HEK293 (cell line): ENCODE data around the gene GREB1L.

Source experiments
- CTCF ChIA-PET: fragments of 350-600 bp; formaldehyde crosslinking; extraction: SDS; loops from one replicate; lab custom pipeline; 2021; ENCODE audit warnings: antibody characterized with exemption; lab: Yijun Ruan, JAX
- POLR2A ChIA-PET: fragments of 300-600 bp; formaldehyde crosslinking; extraction: SDS; loops from one replicate; lab custom pipeline; 2020; ENCODE audit warnings: antibody characterized with exemption, inconsistent platforms; lab: Yijun Ruan, JAX
- H3K27ac ChIP-seq: fragments of 200-500 bp; sonication (Bioruptor generic); 2 replicates; pipeline ENCODE4 v1.5.1; 2014; ENCODE audit warnings: low read depth, low read length, control low read depth, inconsistent platforms; ENCODE audit errors: extremely low read depth
- H3K36me3 ChIP-seq, 2 experiments: fragments of 200-500 bp in 1 of 2; sonication (Bioruptor generic) in 1 of 2; 1 replicate in 1 of 2; 2 replicates in 1 of 2; pipeline ENCODE4 v1.5.1; 2014 to 2017; ENCODE audit warnings: inconsistent platforms in 2 of 2, low read length in 2 of 2; ENCODE audit not compliant: control insufficient read depth in 2 of 2, insufficient read depth in 1 of 2
- H3K4me1 ChIP-seq: fragments of 200-500 bp; sonication (Bioruptor generic); 2 replicates; pipeline ENCODE4 v1.5.1; 2014; ENCODE audit warnings: mild to moderate bottlenecking, low read length, inconsistent platforms; ENCODE audit not compliant: control insufficient read depth, insufficient read depth
- H3K4me3 ChIP-seq: 2 replicates; pipeline ENCODE4 v1.5.1; 2011; ENCODE audit warnings: low read depth, mild to moderate bottlenecking, control low read depth, low read length, moderate library complexity
- H3K9me3 ChIP-seq: fragments of 200-500 bp; sonication (Bioruptor generic); 2 replicates; pipeline ENCODE4 v1.5.1; 2014; ENCODE audit warnings: low read depth, low read length, inconsistent platforms; ENCODE audit not compliant: control insufficient read depth, insufficient read depth
- EGR2 ChIP-seq: fragments of 450-650 bp; formaldehyde crosslinking; IDR thresholded peaks from 2 replicates; pipeline ENCODE4 v1.5.1; 2016; ENCODE audit warnings: low read depth, missing biosample characterization, missing genetic modification characterization
- FEZF1 ChIP-seq: fragments of 450-650 bp; formaldehyde crosslinking; IDR thresholded peaks from 2 replicates; pipeline ENCODE4 v1.5.1; 2016; ENCODE audit warnings: missing biosample characterization, missing genetic modification characterization
- GLIS2 ChIP-seq: fragments of 450-650 bp; formaldehyde crosslinking; IDR thresholded peaks from 2 replicates; pipeline ENCODE4 v1.5.1; 2016; ENCODE audit warnings: missing biosample characterization, missing genetic modification characterization
- HOXC10 ChIP-seq: sonication (generic); formaldehyde crosslinking; IDR thresholded peaks from 2 replicates; pipeline ENCODE4 v1.8.1; 2023; ENCODE audit warnings: mild to moderate bottlenecking, missing genetic modification reagents
- KLF9 ChIP-seq: fragments of 450-650 bp; formaldehyde crosslinking; IDR thresholded peaks from 2 replicates; pipeline ENCODE4 v1.5.1; 2016; ENCODE audit warnings: missing biosample characterization, missing genetic modification characterization, low read depth
- RBAK ChIP-seq: fragments of 450-650 bp; formaldehyde crosslinking; IDR thresholded peaks from 2 replicates; pipeline ENCODE4 v1.5.1; 2016; ENCODE audit warnings: missing biosample characterization, missing genetic modification characterization
- SCRT2 ChIP-seq: fragments of 450-650 bp; formaldehyde crosslinking; IDR thresholded peaks from 2 replicates; pipeline ENCODE4 v1.5.1; 2016; ENCODE audit warnings: missing biosample characterization, missing genetic modification characterization
- ZBTB21 ChIP-seq: fragments of 450-650 bp; formaldehyde crosslinking; IDR thresholded peaks from 2 replicates; pipeline ENCODE4 v1.5.1; 2017; ENCODE audit warnings: missing biosample characterization, missing genetic modification characterization
- ZNF112 ChIP-seq: fragments of 450-650 bp; formaldehyde crosslinking; IDR thresholded peaks from 2 replicates; pipeline ENCODE4 v1.5.0; 2017; ENCODE audit warnings: missing biosample characterization, missing genetic modification characterization
- ZNF133 ChIP-seq: fragments of 450-650 bp; formaldehyde crosslinking; IDR thresholded peaks from 2 replicates; pipeline ENCODE4 v1.5.1; 2016; ENCODE audit warnings: missing biosample characterization, missing genetic modification characterization
- ZNF148 ChIP-seq: fragments of 450-650 bp; formaldehyde crosslinking; IDR thresholded peaks from 2 replicates; pipeline ENCODE4 v1.5.0; 2017; ENCODE audit warnings: missing biosample characterization, missing genetic modification characterization, borderline replicate concordance
- ZNF169 ChIP-seq: fragments of 450-650 bp; formaldehyde crosslinking; IDR thresholded peaks from 2 replicates; pipeline ENCODE4 v1.5.1; 2016; ENCODE audit warnings: missing biosample characterization, missing genetic modification characterization
- ZNF175 ChIP-seq: fragments of 450-650 bp; formaldehyde crosslinking; IDR thresholded peaks from 2 replicates; pipeline ENCODE4 v1.5.1; 2016; ENCODE audit warnings: missing biosample characterization, missing genetic modification characterization
- ZNF23 ChIP-seq: fragments of 450-650 bp; formaldehyde crosslinking; IDR thresholded peaks from 2 replicates; pipeline ENCODE4 v1.5.1; 2016; ENCODE audit warnings: missing biosample characterization, missing genetic modification characterization, borderline replicate concordance
- ZNF280D ChIP-seq: fragments of 450-650 bp; formaldehyde crosslinking; IDR thresholded peaks from 2 replicates; pipeline ENCODE4 v1.5.1; 2016; ENCODE audit warnings: missing biosample characterization, missing genetic modification characterization
- ZNF311 ChIP-seq: fragments of 450-650 bp; formaldehyde crosslinking; IDR thresholded peaks from 2 replicates; pipeline ENCODE4 v1.5.1; 2017; ENCODE audit warnings: missing biosample characterization, missing genetic modification characterization, borderline replicate concordance
- ZNF404 ChIP-seq: fragments of 450-650 bp; formaldehyde crosslinking; IDR thresholded peaks from 2 replicates; pipeline ENCODE4 v1.5.1; 2017; ENCODE audit warnings: missing biosample characterization, missing genetic modification characterization
- ZNF677 ChIP-seq: fragments of 450-650 bp; IDR thresholded peaks from 2 replicates; pipeline ENCODE4 v1.5.0; 2018; ENCODE audit warnings: missing biosample characterization, mild to moderate bottlenecking, missing genetic modification characterization, moderate library complexity
- ZNF843 ChIP-seq: fragments of 450-650 bp; formaldehyde crosslinking; IDR thresholded peaks from 2 replicates; pipeline ENCODE4 v1.5.1; 2016; ENCODE audit warnings: missing biosample characterization, missing genetic modification characterization
- TF ChIP-seq, protein P1 (sequence below): fragments of 450-650 bp; formaldehyde crosslinking; IDR thresholded peaks from 2 replicates; pipeline ENCODE4 v1.5.1; 2017; ENCODE audit warnings: missing biosample characterization, missing genetic modification characterization

Gene GREB1L

GRCh38 chr18:21298351-21298750 is 56.3 kb downstream of the GREB1L start:
- Histone ChIP-seq H3K9me3 (no peaks in the 10 kb centered on the region), H3K4me1 (peaks cover 25% of the 10 kb centered on the region), H3K4me3 (no peak overlapping the region)
- TF ChIP-seq ZBTB21 (tag by site-specific recombination) (no peak), ZNF311 (tag by site-specific recombination) (no peak), EGR2 (tag by site-specific recombination) (no peak), ZNF404 (tag by site-specific recombination) (no peak), ZNF23 (no peak), SCRT2 (tag by site-specific recombination) (no peak), ZNF112 (tag by site-specific recombination) (no peak), KLF9 (tag by site-specific recombination) (no peak), ZNF133 (no peak), GLIS2 (tag by site-specific recombination) (no peak), ZNF677 (tag by site-specific recombination) (no peak), RBAK (no peak), ZNF280D (tag by site-specific recombination) (no peak), ZNF169 (tag by site-specific recombination) (no peak), FEZF1 (tag by site-specific recombination) (no peak), HOXC10 (CRISPR knock-in tag) (no peak), ZNF175 (tag by site-specific recombination) (no peak), ZNF843 (tag by site-specific recombination) (no peak), ZNF148 (tag by site-specific recombination) (no peak)
- TF ChIP-seq, protein P1, sequence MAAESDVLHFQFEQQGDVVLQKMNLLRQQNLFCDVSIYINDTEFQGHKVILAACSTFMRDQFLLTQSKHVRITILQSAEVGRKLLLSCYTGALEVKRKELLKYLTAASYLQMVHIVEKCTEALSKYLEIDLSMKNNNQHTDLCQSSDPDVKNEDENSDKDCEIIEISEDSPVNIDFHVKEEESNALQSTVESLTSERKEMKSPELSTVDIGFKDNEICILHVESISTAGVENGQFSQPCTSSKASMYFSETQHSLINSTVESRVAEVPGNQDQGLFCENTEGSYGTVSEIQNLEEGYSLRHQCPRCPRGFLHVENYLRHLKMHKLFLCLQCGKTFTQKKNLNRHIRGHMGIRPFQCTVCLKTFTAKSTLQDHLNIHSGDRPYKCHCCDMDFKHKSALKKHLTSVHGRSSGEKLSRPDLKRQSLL (tag by site-specific recombination), result no peak
- TF ChIP-seq, all 188 proteins: peak for 0
- ChIA-PET CTCF (interaction anchor here (0.7 to 1.2 kb wide), 2 partner anchors 15 to 104 kb away, joined by 3 to 6 read pairs; no protein-coding TSS in a partner anchor), POLR2A (no interaction called here)
- no peaks in the 10 kb centered on the region for H3K36me3 ChIP-seq
- H3K27ac ChIP-seq, result no peak overlapping the region
